Superior temporal gyrus (tissue), 1 donor: ENCODE data around the gene ETFDH.
"Not testable (repeated sequence)": the region's sequence is repeated elsewhere in the genome, so short reads cannot be mapped to it uniquely, and the experiment has no call there.

Source experiments
- DNase-seq: peaks from one replicate; pipeline ENCODE4 v3.0.0-alpha.2; 2016; ENCODE audit errors: extremely low spot score

The ETFDH gene

GRCh38 chr4:158754385-158755180 is 82.5 kb downstream of the ETFDH start:
- DNase-seq: no peak

- DNase-seq: not testable (repeated sequence)
Observed at GRCh38 chr4:158755819-158756218, 83.7 kb downstream of the ETFDH start.

GRCh38 chr4:158756588-158756987 is 84.5 kb downstream of the ETFDH start:
- DNase-seq: no peak

GRCh38 chr4:158758142-158758541 is 86.0 kb downstream of the ETFDH start:
- no peak for DNase-seq

GRCh38 chr4:158758703-158759102 is 86.6 kb downstream of the ETFDH start:
- no peak for DNase-seq
